HepG2 (cell line): ENCODE data around the gene MRPL58. TPM values are rescaled to one million over a fixed set of nuclear protein-coding genes. Genes with fewer than 3 reads are reported as not detected.

ENCODE experiments used
- AHR ChIP-seq: IDR thresholded peaks from 2 replicates; pipeline ENCODE4 v1.6.1; 2018; ENCODE audit warnings: missing genetic modification reagents, missing compliant biosample characterization
- ARNT2 ChIP-seq: sonication (generic); formaldehyde crosslinking; IDR thresholded peaks from 2 replicates; pipeline ENCODE4 v1.8.0; 2022; ENCODE audit warnings: mild to moderate bottlenecking, low read depth, missing genetic modification reagents, moderate library complexity
- ATF7 ChIP-seq, 2 experiments: fragments of 450-650 bp in 1 of 2; sonication (generic) in 1 of 2; formaldehyde crosslinking in 1 of 2; IDR thresholded peaks; 2 replicates each; pipeline versions ENCODE4 v1.4.0 to v1.6.1; 2016 to 2020; ENCODE audit warnings: antibody characterized with exemption in 1 of 2, mild to moderate bottlenecking in 1 of 2, missing genetic modification reagents in 1 of 2
- CREBL2 ChIP-seq: sonication (generic); formaldehyde crosslinking; IDR thresholded peaks from 2 replicates; pipeline ENCODE4 v1.8.1; 2023; ENCODE audit warnings: missing genetic modification reagents, mild to moderate bottlenecking, borderline replicate concordance
- GTF2F1 ChIP-seq: fragments of 150-350 bp; IDR thresholded peaks from 2 replicates; pipeline ENCODE4 v1.6.1; 2014; ENCODE audit warnings: low read length
- MTA3 ChIP-seq: sonication (generic); formaldehyde crosslinking; IDR thresholded peaks from 2 replicates; pipeline ENCODE4 v1.4.0; 2020; ENCODE audit warnings: missing genetic modification reagents
- NKX3-1 ChIP-seq: sonication (generic); formaldehyde crosslinking; IDR thresholded peaks from 2 replicates; pipeline ENCODE4 v1.5.0; 2020; ENCODE audit warnings: missing genetic modification reagents
- PLRG1 ChIP-seq: fragments of 450-650 bp; conservative IDR thresholded peaks from 2 replicates; pipeline ENCODE4 v1.6.1; 2016
- POLR2G ChIP-seq: fragments of 200-400 bp; formaldehyde crosslinking; IDR thresholded peaks from 2 replicates; pipeline ENCODE4 v1.6.1; 2018; ENCODE audit warnings: mild to moderate bottlenecking, low read depth, low read length, moderate library complexity
- RELA ChIP-seq: sonication (generic); formaldehyde crosslinking; IDR thresholded peaks from 2 replicates; pipeline ENCODE4 v1.4.0; 2020; ENCODE audit warnings: missing genetic modification reagents
- SIN3B ChIP-seq: fragments of 150-350 bp; IDR thresholded peaks from 2 replicates; pipeline ENCODE4 v1.6.1; 2014; ENCODE audit warnings: low read length
- SSRP1 ChIP-seq: IDR thresholded peaks from 2 replicates; pipeline ENCODE4 v1.6.1; 2016; ENCODE audit warnings: control low read depth
- TBX2 ChIP-seq: sonication (generic); formaldehyde crosslinking; IDR thresholded peaks from 2 replicates; pipeline ENCODE4 v1.5.0; 2020; ENCODE audit warnings: missing genetic modification reagents, mild to moderate bottlenecking, borderline replicate concordance
- TCF12 ChIP-seq, 2 experiments: fragments of 450-650 bp in 1 of 2; sonication (generic) in 1 of 2; formaldehyde crosslinking in 1 of 2; IDR thresholded peaks; 2 replicates each; pipeline versions ENCODE4 v1.6.1 to v1.8.0; 2017 to 2022; ENCODE audit warnings: antibody characterized with exemption in 1 of 2, mild to moderate bottlenecking in 1 of 2, missing genetic modification reagents in 1 of 2, moderate library complexity in 1 of 2
- TEAD3 ChIP-seq: optimal IDR thresholded peaks from 2 replicates; pipeline ENCODE3; 2016; ENCODE audit warnings: borderline replicate concordance
- TERF1 ChIP-seq: sonication (generic); formaldehyde crosslinking; IDR thresholded peaks from 2 replicates; pipeline ENCODE4 v1.8.0; 2022; ENCODE audit warnings: mild to moderate bottlenecking, missing genetic modification reagents, moderate library complexity
- U2AF1 ChIP-seq: fragments of 200-400 bp; formaldehyde crosslinking; optimal IDR thresholded peaks from 2 replicates; pipeline ENCODE3; 2017; ENCODE audit warnings: mild to moderate bottlenecking, low read depth, low read length
- ZNF138 ChIP-seq: sonication (generic); formaldehyde crosslinking; IDR thresholded peaks from 2 replicates; pipeline ENCODE4 v1.5.0; 2020; ENCODE audit warnings: mild to moderate bottlenecking, low read depth, missing genetic modification reagents
- ZNF275 ChIP-seq: sonication (generic); formaldehyde crosslinking; IDR thresholded peaks from 2 replicates; pipeline ENCODE4 v1.8.0; 2022; ENCODE audit warnings: missing genetic modification reagents, mild to moderate bottlenecking, inconsistent platforms, borderline replicate concordance
- ZNF282 ChIP-seq: fragments of 450-650 bp; IDR thresholded peaks from 2 replicates; pipeline ENCODE4 v1.6.1; 2018; ENCODE audit not compliant: partially characterized antibody
- ZNF557 ChIP-seq: sonication (generic); formaldehyde crosslinking; IDR thresholded peaks from 2 replicates; pipeline ENCODE4 v1.4.0; 2020; ENCODE audit warnings: missing genetic modification reagents
- ZNF660 ChIP-seq: sonication (generic); formaldehyde crosslinking; IDR thresholded peaks from 2 replicates; pipeline ENCODE4 v1.5.1; 2020; ENCODE audit warnings: mild to moderate bottlenecking, low read depth, missing genetic modification reagents, borderline replicate concordance
- ZNF781 ChIP-seq: sonication (generic); formaldehyde crosslinking; IDR thresholded peaks from 2 replicates; pipeline ENCODE4 v1.5.1; 2020; ENCODE audit warnings: borderline replicate concordance, mild to moderate bottlenecking, missing genetic modification reagents; ENCODE audit errors: not compliant biosample characterization
- ZNF839 ChIP-seq: sonication (generic); formaldehyde crosslinking; IDR thresholded peaks from 2 replicates; pipeline ENCODE4 v1.4.0; 2020; ENCODE audit warnings: missing genetic modification reagents, mild to moderate bottlenecking, borderline replicate concordance
- polyA plus RNA-seq, 8 experiments: library from polyadenylated mRNA; depleted of rRNA in 3 of 8; stranded (reverse) in 7 of 8; unstranded in 1 of 8; fragments of >200 nt; fragmentation: Illumina TruSeq in 4 of 8; extraction: Trizol in 4 of 8; gene quantifications; 2 replicates each; pipeline versions ENCODE4 v1.2.1 to v1.2.3, GENCODE V29; 2011 to 2016; ENCODE audit warnings: low read depth in 4 of 8, missing spikeins in 1 of 8, mixed read lengths in 1 of 8; ENCODE audit not compliant: insufficient read depth in 1 of 8
- total RNA-seq, 5 experiments: library from RNA; depleted of rRNA; stranded (reverse); fragments of >200 nt; fragmentation: Illumina TruSeq; extraction: Trizol; gene quantifications; 2 replicates each; pipeline ENCODE4 v1.2.3, GENCODE V29; 2016; ENCODE audit warnings: low read depth in 1 of 5
- TF ChIP-seq, protein P1 (sequence below): sonication (generic); formaldehyde crosslinking; IDR thresholded peaks from 2 replicates; pipeline ENCODE4 v1.8.0; 2023; ENCODE audit warnings: mild to moderate bottlenecking, missing genetic modification reagents
- TF ChIP-seq, protein P2 (sequence below): IDR thresholded peaks from 2 replicates; pipeline ENCODE4 v1.6.1; 2016; ENCODE audit warnings: missing biosample characterization, missing genetic modification reagents, low read depth

Gene MRPL58
- total and polyA plus RNA-seq, 2 of the 13 experiments (the other 11 are each of a cell fraction or from before 2014, with no cell fraction given) = 44.9 to 68.9 TPM

DNA sequence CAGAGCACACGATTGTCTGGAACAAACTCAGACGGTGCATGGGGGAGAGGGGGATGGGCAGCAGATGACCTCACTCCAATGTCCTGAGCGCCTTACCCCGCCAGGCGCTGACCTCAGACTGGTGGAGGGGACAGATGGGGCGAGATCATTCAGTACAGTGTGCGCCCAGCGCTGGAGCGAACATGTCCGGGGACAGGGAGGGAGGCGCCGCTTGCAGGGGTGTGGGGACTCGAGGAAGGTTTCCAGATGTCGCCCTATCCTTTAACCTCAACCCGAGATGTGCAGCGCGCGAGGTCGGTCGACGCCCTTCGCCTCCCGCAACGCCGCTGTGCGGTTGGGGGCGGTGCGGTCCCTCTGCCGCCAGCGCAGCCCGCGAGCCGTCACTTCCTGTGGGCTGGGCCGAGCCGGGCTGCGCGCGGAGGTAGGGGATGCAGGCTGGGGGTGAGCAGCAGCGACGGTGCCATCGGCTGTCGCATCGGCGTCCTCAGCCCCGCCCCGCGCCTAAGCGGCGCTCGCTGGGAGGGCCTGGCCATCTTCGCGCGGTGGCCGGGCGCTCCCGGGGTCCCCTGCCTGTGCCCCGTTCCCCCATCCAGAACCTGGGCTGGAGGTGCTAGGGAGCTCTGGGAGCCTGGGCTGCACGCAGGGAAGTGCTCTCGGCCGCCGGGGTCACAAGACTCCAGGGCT, 30.3 kb upstream of the MRPL58 start (continued):
- no peak for TF ChIP-seq ZNF660 (CRISPR knock-in tag)
- TF ChIP-seq TERF1 = no peak
- 0 out of 2 replicates have a peak, but pooled peaks have one; percentile 8 for TF ChIP-seq AHR (CRISPR knock-in tag)
- TF ChIP-seq U2AF1 = no peak
- TF ChIP-seq ZNF282 = no peak
- TF ChIP-seq, protein P1, sequence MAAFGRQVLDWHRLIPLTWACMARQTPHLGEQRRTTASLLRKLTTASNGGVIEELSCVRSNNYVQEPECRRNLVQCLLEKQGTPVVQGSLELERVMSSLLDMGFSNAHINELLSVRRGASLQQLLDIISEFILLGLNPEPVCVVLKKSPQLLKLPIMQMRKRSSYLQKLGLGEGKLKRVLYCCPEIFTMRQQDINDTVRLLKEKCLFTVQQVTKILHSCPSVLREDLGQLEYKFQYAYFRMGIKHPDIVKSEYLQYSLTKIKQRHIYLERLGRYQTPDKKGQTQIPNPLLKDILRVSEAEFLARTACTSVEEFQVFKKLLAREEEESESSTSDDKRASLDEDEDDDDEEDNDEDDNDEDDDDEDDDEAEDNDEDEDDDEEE (CRISPR knock-in tag) = peak; percentile 87
- peak; percentile 27 for TF ChIP-seq TEAD3 (CRISPR knock-in tag)
- no peak for TF ChIP-seq MTA3 (CRISPR knock-in tag)
- TF ChIP-seq ATF7 (IDR thresholded peaks at IDR 0.05) = peak; percentile 61
- peak; percentile 90 for TF ChIP-seq ATF7 (CRISPR knock-in tag; IDR thresholded peaks at IDR 0.05)
- peak; percentile 88 for TF ChIP-seq ARNT2 (CRISPR knock-in tag)
- TF ChIP-seq ZNF557 (CRISPR knock-in tag) = no peak
- TF ChIP-seq GTF2F1 = no peak
- TF ChIP-seq NKX3-1 (CRISPR knock-in tag) = no peak
- TF ChIP-seq ZNF138 (CRISPR knock-in tag) = peak; percentile 93
- TF ChIP-seq SIN3B = no peak
- TF ChIP-seq PLRG1 = no peak
- TF ChIP-seq RELA (CRISPR knock-in tag) = no peak
- TF ChIP-seq SSRP1 (CRISPR knock-in tag) = no peak
- TF ChIP-seq TCF12 (IDR thresholded peaks at IDR 0.05) = no peak
- peak; percentile 89 for TF ChIP-seq TCF12 (CRISPR knock-in tag; IDR thresholded peaks at IDR 0.05)
- TF ChIP-seq ZNF839 (CRISPR knock-in tag) = peak; percentile 97
- peak; percentile 83 for TF ChIP-seq ZNF781 (CRISPR knock-in tag)
- TF ChIP-seq POLR2G = peak; percentile 91
- no peak for TF ChIP-seq CREBL2 (CRISPR knock-in tag)
- TF ChIP-seq, protein P2, sequence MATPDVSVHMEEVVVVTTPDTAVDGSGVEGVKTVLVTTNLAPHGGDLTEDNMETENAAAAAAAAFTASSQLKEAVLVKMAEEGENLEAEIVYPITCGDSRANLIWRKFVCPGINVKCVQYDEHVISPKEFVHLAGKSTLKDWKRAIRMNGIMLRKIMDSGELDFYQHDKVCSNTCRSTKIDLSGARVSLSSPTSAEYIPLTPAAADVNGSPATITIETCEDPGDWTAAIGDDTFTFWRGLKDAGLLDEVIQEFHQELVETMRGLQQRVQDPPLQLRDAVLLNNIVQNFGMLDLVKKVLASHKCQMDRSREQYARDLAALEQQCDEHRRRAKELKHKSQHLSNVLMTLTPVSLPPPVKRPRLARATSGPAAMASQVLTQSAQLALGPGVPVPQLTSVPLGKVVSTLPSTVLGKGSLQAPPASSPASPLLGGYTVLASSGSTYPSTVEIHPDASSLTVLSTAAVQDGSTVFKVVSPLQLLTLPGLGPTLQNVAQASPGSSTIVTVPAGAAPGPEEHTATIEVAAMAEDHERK (CRISPR knock-in tag) = peak; percentile 38; the same call in 1 of the 2 replicates
- TF ChIP-seq TBX2 (CRISPR knock-in tag) = peak; percentile 89
- peak; percentile 83 for TF ChIP-seq ZNF275 (CRISPR knock-in tag)
